Stimulated activated CD8-positive, alpha-beta memory T cell treated with anti-CD3 and anti-CD28 coated beads, Interleukin-2, amount 100 ng/mL, for 1 hour (primary cell): ENCODE measurements around the gene ERVH48-1.
A peak's percentile ranks its signal among the peaks of the same experiment; 100 is the strongest.
"Not testable (repeated sequence)": the region's sequence is repeated elsewhere in the genome, so short reads cannot be mapped to it uniquely, and the experiment has no call there.

Experiments used
- DNase-seq, 2 donors: peaks; one replicate each; pipeline ENCODE4 v3.0.0-alpha.2; 2020; ENCODE audit warnings: low read depth in 2 of 2

ERVH48-1 gene

DNA sequence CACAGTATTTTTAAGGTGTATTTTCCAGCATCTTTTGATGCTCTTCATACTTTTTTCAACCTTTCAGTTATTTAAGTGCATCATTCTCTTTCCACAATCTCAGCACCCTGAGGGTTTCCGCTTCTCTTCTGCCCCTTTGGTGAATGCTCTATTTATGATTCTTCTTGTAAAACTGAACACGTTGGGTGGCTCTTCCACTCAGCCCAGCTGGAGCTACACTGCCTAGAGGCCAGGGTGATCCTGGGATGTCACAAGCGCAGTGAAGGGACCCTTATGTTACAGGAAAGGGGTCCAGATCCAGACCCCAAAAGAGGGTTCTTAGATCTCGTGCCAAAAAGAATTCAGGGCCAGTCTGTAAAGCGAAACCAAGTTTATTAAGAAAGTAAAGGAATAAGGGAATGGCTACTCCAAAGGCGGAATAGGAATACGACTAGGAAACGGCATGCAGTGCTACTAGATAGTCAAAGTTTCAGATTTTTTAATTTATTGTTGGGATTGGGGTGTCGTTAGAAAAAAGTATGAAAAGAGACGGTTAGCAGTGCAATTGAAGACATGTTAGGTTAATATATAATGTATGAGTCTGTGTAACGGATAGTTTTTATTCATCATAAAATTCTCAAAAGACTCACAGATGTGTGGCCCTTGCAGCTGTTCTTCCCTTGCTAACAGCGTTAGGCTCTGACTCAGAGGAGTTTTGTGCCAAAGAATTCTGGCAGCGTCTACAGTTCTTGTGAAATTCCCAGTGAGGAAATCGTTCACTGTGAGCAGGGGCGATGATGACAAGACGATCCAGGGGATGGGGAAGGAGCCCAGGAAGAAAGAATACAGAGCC is 14.4 kb upstream of the ERVH48-1 start:
- no peak for DNase-seq

- DNase-seq, result not testable (repeated sequence)
These were observed 13.2 kb upstream of the ERVH48-1 start for GRCh38 chr21:42938606-42938995.

DNA sequence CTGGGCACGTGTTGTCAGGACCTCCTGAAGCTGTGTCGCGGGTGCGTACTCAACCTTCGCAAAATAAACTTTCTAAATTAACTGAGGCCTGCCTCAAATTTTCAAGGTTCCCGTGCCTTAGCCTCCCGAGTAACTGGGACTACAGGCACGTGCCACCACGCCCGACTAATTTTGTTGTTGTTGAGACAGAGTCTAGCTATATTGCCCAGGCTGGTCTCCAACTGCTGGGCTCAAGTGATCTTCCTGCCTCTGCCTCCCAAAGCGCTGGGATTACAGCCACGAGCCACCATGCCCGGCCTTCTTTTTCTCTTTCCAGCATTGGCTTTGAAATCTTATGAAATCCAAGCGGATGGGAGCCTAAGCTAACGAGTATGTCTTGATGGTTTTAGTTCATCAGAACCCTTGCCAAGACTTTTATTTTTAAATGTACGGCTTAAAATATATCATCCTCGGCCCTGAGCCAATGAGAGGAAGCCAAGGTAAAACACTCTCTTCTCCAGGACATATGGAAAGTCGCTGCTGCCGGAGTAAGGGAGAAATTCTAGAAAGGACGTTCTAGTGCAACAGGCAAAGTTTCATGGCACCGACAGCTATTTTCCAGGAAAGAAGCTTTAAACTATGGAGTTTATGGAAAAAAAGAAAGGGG is 12.7 kb upstream of the ERVH48-1 start:
- DNase-seq, result no peak

GRCh38 chr21:42937034-42937940 is 11.9 kb upstream of the ERVH48-1 start:
- DNase-seq, result not testable (repeated sequence)

- DNase-seq, result not testable (repeated sequence)
These were observed 10.9 kb upstream of the ERVH48-1 start for GRCh38 chr21:42936360-42936759.

DNA sequence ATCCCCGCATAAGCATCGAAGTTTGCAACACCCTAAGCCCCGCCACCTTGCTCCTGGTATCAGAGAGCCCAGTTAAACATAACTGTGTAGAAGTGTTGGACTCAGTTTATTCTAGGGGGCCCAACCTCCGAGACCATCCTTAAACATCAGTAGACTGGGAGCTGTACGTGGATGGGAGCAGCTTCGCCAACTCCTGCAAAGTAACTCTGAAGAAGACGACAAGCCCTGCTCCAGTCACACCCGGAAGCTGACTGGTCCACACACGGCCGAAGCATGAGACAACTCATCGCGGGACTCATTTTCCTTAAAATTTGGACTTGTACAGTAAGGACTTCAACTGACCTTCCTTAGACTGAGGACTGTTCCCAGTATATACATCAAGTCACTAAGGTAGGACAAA is 8.5 kb upstream of the ERVH48-1 start:
- DNase-seq, result not testable (repeated sequence)

- not testable (repeated sequence) for DNase-seq
These were observed 7.9 kb upstream of the ERVH48-1 start for GRCh38 chr21:42933137-42933970.

DNA sequence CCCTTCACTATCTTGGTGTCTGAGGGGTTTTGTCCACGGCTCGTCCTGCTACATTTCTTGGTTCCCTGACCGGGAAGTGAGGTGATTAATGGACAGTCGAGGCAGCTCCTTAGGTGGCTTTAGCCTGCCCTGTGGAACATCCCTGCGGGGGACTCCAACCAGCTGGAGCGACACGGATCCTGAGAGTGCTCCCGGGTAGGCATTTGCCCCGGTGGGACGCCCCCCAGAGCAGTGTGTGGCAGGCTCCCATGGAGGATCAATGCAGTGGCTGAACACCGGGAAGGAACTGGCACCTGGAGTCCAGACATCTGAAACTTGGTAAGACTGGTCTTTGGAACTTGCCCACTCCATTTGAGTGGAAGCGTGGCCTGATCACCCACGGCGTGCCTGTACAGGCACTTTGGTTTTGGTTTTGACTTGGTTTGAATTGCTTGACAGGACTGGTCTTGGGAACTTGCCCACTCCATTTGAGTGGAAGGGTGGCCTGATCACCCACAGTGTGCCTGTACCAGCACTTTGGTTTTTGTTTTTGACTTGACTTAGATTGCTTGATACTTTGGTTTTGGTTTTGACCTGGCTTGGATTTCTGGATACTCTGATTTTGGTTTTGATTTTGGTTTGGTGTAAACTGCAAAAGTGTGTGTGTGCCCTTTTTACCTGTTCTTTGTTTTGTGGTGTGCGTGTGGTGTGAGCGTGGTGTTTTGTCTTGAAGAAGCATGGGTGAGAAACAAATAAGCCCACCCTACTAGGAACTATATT is 7.1 kb upstream of the ERVH48-1 start:
- not testable (repeated sequence) for DNase-seq

GRCh38 chr21:42931560-42932235 is 6.3 kb upstream of the ERVH48-1 start:
- DNase-seq, result no peak

DNA sequence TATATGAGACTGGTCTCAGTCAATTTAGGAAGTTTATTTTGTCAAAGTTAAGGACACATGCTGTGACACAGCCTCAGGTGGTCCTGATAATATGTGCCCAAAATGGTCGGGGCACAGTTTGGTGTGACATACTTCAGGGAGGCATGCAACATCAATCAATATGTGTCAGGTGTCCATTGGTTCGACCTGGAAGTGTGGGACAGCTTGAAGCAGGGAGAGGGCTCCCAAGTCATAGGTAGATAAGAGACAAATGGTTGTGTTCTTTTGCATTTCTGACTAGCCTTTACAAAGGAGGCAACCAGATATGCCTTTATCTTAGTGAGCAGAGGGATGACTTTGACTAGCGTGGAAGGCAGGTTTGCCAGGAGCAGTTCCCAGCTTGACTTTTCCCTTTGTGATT is 4.5 kb upstream of the ERVH48-1 start:
- no peak for DNase-seq

- DNase-seq, result not testable (repeated sequence)
These were observed 2.2 kb upstream of the ERVH48-1 start for GRCh38 chr21:42927474-42928200.

DNA sequence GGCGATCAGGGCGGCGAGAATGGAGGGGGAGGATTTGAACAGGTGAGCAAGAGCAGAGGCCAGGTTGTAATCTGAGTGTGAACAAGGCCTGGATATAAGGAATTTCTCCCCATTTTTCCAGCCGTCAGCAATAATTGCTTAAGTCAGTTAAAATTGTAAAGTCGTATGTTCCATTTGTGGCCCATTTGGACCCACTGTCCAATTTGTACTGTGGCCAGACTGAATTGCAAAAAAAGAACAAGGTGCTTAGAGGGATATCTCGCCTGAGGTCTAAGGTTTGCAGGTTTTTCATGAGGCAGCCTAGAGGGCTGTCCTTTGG is 1.0 kb downstream of the ERVH48-1 start:
- DNase-seq, result no peak

DNA sequence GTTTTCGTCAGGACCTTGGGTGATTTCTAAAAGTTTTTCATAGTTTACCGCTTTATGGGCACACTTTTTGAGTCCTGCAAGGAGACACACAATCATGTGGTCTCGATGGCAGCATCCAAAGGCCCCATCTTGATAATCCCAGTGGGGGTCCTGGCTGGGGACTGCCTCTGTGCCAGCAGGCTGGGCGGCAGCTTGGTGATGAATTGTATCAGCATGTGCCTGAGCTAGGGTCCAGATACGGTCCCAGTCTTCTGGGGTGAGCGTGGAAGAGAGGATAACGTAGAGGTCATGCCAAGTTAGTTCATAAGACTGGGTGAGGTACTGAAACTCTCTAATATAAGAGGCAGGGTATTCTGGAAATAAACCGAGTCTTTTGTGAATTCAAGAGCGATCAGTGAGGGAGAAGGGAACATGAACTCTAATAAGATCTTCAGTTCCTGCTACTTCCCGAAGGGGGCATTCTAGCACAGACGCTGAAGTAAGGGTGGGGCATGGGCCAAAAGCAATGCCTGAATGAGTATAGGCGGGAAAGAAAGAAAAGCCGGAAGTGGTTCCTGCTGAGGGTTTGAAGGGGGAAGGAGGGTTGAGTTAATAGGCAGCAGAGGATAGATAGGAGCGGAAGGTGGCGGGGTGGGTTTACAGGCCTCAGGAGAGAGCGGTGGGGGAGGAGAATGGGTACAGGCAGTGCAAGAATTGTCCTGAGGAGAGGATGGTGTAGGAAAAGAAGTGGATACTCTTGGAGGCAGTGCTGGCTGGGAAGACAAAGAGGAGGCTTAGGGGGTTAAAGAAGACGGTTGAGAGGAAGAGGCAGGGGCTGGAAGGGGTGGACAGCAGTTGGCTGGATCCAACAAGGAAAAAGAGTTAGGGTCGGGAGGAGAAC is 1.6 kb downstream of the ERVH48-1 start:
- DNase-seq, result peak; percentile 8 to 26

- DNase-seq, result no peak
These were observed 2.5 kb downstream of the ERVH48-1 start for GRCh38 chr21:42922918-42923317.

GRCh38 chr21:42921927-42922326 is 3.5 kb downstream of the ERVH48-1 start:
- no peak for DNase-seq

DNA sequence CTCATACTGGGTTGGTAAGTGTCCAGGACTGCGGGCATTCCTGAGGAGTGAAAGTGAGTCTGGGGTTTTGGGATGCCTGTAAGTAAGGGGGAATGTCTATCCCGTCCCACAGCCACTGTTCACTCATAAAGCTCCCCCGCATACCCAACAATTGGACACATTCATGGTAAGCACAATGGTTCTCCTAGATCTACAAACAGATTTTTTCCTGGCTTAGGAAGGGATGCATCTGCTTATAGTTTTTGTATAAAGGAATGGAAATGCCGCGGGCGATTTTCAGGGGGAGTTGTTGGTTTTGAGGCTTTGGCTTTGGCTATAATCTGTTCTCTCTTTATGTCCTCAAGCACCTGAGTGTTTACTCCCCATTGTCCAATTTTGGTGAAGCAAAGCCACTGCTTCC is 7.1 kb downstream of the ERVH48-1 start:
- DNase-seq, result no peak

DNA sequence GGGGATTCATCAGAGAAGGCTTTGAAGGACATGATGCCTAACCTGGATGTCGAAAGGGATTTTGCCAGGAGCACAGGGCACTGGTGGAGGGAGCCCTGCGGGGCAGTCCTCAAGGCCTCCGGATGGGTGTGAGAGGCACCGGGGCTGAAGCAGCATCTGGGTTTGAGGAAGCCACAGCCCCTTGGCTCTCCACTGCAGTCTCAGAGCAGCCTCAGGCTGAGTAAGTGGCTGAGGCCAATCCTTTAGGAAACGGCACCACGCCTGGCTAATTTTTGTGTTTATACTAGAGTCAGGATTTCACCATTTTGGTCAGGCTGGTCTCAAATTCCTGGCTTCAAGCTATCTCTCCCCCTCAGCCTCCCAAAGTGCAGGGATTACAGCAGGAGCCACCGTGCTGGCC is 12.0 kb downstream of the ERVH48-1 start:
- DNase-seq, result no peak

- not testable (repeated sequence) for DNase-seq
These were observed 13.5 kb downstream of the ERVH48-1 start for GRCh38 chr21:42911920-42912319.
